ENCODE data around the gene CCDC12. TPM values are rescaled to one million over a fixed set of nuclear protein-coding genes. Genes with fewer than 3 reads are reported as not detected.

The CCDC12 gene
- polyA plus RNA-seq, 6 donors from 2014 or later: 119 to 157 (median 123) TPM

DNA sequence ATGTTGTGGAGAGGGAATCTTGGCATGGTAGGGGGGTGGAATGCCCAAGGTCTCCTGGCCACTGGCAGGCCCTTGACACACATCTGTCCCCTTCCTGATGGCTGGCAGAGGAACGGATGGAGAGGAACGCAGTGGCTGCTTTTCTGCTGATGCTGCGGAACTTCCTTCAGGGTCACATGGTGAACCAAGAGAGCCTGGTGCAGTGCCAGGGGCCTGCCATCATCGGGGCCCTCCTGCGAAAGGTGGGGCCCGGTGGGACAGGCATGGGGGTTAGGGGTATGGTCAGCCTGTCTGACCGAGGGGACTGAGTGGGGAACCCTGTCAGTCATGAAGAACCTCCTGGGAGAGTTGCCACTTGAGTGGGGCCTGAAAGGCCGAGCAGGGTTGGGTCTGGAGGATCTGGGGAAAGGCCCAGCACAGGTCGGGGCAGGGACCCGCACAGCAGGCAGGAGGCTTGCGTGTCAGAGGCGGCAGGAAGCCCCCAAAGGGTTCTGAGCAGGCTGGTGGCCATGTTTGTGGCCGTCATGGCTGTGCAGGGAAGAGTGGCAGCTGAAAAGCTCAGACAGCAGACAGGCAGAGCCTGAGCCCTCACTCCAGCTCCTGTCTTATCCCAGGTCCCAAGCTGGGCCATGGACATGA is 21.0 kb upstream of the CCDC12 start:
- no peaks in the 10 kb centered on the region for H3K9me3 Mint-ChIP-seq
- DNase-seq (no peak), ATAC-seq (ENCODE audit: low read depth in 2 of 2) (no peak)
- H3K4me3 Mint-ChIP-seq: no peak overlapping the region
- no peaks in the 10 kb centered on the region for H3K27me3 Mint-ChIP-seq
- no peaks in the 10 kb centered on the region for H3K36me3 Mint-ChIP-seq
- H3K4me1 Mint-ChIP-seq: peaks cover 9 to 23% (median 9%) of the 10 kb centered on the region in 3 donors
- no peak overlapping the region for H3K27ac Mint-ChIP-seq

GRCh38 chr3:46996689-46997452 is 20.3 kb upstream of the CCDC12 start:
- no peaks in the 10 kb centered on the region for H3K27me3 Mint-ChIP-seq
- DNase-seq (no peak), ATAC-seq (ENCODE audit: low read depth in 2 of 2) (no peak)
- H3K36me3 Mint-ChIP-seq: no peaks in the 10 kb centered on the region
- no peaks in the 10 kb centered on the region for H3K9me3 Mint-ChIP-seq
- peak overlapping the region in 2 of 6 donors; percentile 5 to 68 for H3K27ac Mint-ChIP-seq
- no peak overlapping the region for H3K4me3 Mint-ChIP-seq
- peaks cover 9 to 23% (median 9%) of the 10 kb centered on the region in 3 donors for H3K4me1 Mint-ChIP-seq

GRCh38 chr3:46995901-46996562 is 19.5 kb upstream of the CCDC12 start:
- H3K4me3 Mint-ChIP-seq: no peak overlapping the region
- DNase-seq: no peak
- H3K9me3 Mint-ChIP-seq: no peaks in the 10 kb centered on the region
- no peaks in the 10 kb centered on the region for H3K27me3 Mint-ChIP-seq
- H3K36me3 Mint-ChIP-seq: no peaks in the 10 kb centered on the region
- no peak overlapping the region for H3K27ac Mint-ChIP-seq
- peaks cover 9 to 23% (median 10%) of the 10 kb centered on the region in 3 donors for H3K4me1 Mint-ChIP-seq
- ATAC-seq (ENCODE audit: low read depth in 2 of 2): no peak

GRCh38 chr3:46994801-46995731 is 18.5 kb upstream of the CCDC12 start:
- Mint-ChIP-seq H3K27ac (peak overlapping the region in 1 of 6 donors; percentile 52), H3K27me3 (no peaks in the 10 kb centered on the region), H3K9me3 (no peaks in the 10 kb centered on the region), H3K36me3 (no peaks in the 10 kb centered on the region), H3K4me1 (peaks cover 14 to 28% (median 17%) of the 10 kb centered on the region in 3 donors), H3K4me3 (no peak overlapping the region)
- ATAC-seq (ENCODE audit: low read depth in 2 of 2) (no peak), DNase-seq (no peak)

DNA sequence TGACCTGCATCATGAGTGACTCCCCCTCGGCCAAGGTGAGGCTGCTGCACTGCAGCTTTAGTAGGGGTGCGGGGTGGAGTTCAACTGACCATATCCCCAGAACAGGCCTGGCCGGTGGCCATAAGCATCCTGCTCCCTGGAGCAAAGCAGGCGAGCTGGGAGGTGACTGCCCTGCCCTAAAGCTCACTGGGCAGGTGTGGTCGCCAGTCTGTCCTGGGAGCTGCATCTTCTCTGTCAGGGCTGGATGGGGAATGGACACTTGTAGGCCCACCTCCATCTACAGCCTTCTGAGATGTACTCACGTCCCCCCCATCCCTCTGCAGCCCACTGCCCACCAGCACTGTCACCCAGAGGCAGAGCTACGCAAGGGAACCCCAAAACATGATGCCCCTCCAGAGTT is 17.4 kb upstream of the CCDC12 start:
- Mint-ChIP-seq H3K4me3 (no peak overlapping the region), H3K27me3 (no peaks in the 10 kb centered on the region), H3K4me1 (peaks cover 22 to 33% (median 23%) of the 10 kb centered on the region in 3 donors), H3K27ac (peak overlapping the region in 2 of 6 donors; percentile 9 to 73), H3K36me3 (no peaks in the 10 kb centered on the region), H3K9me3 (no peaks in the 10 kb centered on the region)
- ATAC-seq (ENCODE audit: low read depth in 2 of 2) (no peak), DNase-seq (no peak)

- ATAC-seq (ENCODE audit: low read depth in 2 of 2): no peak
Measured at GRCh38 chr3:46993292-46993691, 16.7 kb upstream of the CCDC12 start.

DNA sequence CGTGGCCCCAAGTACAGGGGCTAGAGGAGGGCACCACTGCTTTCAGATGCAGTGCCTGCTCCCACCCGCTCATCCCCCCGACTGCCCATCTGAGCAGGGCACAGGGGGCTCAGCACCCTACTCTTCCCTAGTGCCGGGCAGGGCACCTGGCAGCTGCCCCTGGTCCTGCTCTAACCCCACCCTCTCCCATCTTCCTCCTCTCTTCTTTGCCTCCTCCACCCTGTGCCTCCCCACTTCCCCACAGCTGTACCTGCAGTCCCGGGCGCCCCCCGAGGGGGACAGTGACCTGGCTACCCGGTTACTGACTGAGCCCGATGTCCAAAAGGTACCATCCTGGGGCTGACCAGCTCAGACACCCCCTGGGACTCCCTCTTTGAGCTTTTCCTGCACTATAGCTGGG is 15.7 kb upstream of the CCDC12 start:
- peaks cover 33 to 36% (median 35%) of the 10 kb centered on the region in 3 donors for H3K4me1 Mint-ChIP-seq
- DNase-seq: no peak

More at GRCh38 chr3:46993292-46993691, 16.7 kb upstream of the CCDC12 start:
- H3K9me3 Mint-ChIP-seq: no peaks in the 10 kb centered on the region
- peak overlapping the region in 1 of 6 donors; percentile 23 for H3K27ac Mint-ChIP-seq
- no peaks in the 10 kb centered on the region for H3K27me3 Mint-ChIP-seq
- H3K4me1 Mint-ChIP-seq: peaks cover 28 to 35% (median 29%) of the 10 kb centered on the region in 3 donors
- H3K36me3 Mint-ChIP-seq: no peaks in the 10 kb centered on the region
- no peak overlapping the region for H3K4me3 Mint-ChIP-seq
- no peak for DNase-seq

GRCh38 chr3:46991406-46992165 is 15.0 kb upstream of the CCDC12 start:
- DNase-seq: no peak
- Mint-ChIP-seq H3K4me3 (no peak overlapping the region), H3K27me3 (no peaks in the 10 kb centered on the region), H3K4me1 (peaks cover 35 to 38% (median 36%) of the 10 kb centered on the region in 3 donors), H3K36me3 (no peaks in the 10 kb centered on the region), H3K9me3 (no peaks in the 10 kb centered on the region), H3K27ac (peak overlapping the region in 1 of 6 donors; percentile 69)
- no peak for ATAC-seq (ENCODE audit: low read depth in 2 of 2)

More for the DNA sequence above, 15.7 kb upstream of the CCDC12 start:
- H3K36me3 Mint-ChIP-seq: no peaks in the 10 kb centered on the region
- no peak for ATAC-seq (ENCODE audit: low read depth in 2 of 2)
- H3K4me3 Mint-ChIP-seq: no peak overlapping the region
- H3K9me3 Mint-ChIP-seq: no peaks in the 10 kb centered on the region
- no peaks in the 10 kb centered on the region for H3K27me3 Mint-ChIP-seq
- no peak overlapping the region for H3K27ac Mint-ChIP-seq

DNA sequence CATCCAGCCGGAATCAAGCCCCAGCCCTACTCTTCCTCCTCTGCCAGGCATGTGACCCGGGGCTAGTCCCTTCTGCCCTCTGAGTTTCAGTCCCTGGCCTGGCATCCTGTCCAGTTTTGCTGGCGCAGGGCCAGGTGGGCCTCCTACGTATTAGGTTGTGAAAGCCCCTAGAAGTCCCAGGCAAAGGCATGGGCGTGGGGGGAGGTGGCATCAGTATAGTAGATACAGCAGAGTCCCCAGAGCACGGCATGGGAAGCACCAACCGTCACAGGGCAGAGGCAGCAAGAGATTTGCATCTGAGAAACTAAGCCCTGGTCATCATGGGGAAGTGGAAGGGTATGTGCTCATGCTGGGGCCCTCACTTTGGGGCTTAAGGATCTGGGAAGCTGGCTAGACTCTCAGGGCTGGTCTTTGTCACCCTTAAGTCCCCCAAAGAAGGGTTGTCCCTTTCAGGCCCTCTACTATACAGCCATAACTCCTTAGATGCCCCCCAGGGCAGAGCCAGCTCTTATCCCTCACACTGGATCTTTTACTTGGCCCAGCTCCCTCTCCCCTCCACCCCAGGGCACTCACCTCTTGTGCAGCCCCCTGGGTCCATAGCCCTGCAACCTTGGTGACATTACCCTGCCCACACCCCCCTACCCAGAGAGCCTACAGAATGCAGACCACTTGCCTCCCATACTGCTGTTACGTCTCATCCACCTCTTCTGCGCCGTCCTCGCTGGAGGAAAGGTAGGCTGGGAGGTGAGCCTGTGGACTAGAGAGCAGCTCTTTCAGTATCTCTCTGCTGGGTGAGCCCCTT is 14.2 kb upstream of the CCDC12 start:
- Mint-ChIP-seq H3K27ac (peak overlapping the region in 4 of 6 donors; percentile 30 to 88 (median 60)), H3K36me3 (no peaks in the 10 kb centered on the region), H3K27me3 (no peaks in the 10 kb centered on the region), H3K4me1 (peaks cover 42 to 46% (median 45%) of the 10 kb centered on the region in 3 donors), H3K9me3 (no peaks in the 10 kb centered on the region), H3K4me3 (no peak overlapping the region)
- ATAC-seq (ENCODE audit: low read depth in 2 of 2): peak in 1 of 2 donors; percentile 40
- DNase-seq: no peak

DNA sequence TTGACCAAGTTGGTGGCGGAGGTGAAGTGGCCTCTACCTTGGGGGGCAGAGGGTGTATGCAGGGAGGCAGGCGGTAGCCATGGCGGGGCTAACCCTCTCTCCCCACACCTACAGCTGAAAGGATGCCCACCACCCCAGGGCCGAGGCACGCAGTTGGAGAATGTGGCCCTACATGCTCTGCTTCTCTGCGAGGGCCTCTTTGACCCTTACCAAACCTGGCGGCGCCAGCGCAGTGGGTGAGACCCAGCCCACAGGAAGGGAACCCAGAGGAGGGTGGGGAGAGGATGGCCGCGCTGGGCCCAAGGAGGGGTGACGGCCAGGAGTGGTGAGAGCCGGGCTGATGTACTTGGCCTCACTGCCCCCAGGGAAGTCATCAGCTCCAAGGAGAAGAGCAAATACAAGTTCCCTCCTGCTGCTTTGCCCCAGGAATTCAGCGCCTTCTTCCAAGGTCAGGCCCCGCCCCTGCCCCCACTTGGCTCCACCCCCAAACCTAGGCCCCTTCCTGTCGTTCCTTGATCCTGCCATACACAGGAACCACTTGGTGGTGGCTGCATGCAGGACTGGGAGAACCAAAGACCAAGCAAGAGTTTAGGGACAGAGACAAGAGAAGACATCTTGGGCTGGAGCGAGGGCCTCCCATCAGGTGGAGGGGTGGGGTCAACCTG is 12.7 kb upstream of the CCDC12 start:
- ATAC-seq (ENCODE audit: low read depth in 2 of 2): no peak

DNA sequence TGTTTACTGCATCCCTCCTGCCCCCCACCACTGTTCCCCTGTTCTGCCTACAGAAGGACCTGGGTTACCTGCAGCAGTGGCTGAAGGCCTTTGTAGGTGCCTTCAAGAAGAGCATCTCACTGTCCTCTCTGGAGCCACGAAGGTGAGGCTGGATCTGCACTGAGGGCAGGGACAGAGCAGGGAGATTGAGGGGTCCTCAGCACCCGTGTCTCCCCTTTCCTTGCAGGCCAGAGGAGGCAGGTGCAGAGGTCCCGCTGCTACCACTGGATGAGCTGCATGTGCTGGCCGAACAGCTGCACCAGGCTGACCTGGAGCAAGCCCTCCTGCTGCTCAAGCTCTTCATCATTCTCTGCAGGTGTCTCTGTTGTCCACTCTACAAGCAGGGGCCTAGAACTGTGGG is 12.1 kb upstream of the CCDC12 start:
- H3K9me3 Mint-ChIP-seq: no peaks in the 10 kb centered on the region
- ATAC-seq (ENCODE audit: low read depth in 2 of 2): no peak
- no peaks in the 10 kb centered on the region for H3K27me3 Mint-ChIP-seq
- peaks cover 58 to 59% (median 58%) of the 10 kb centered on the region in 3 donors for H3K4me1 Mint-ChIP-seq
- no peaks in the 10 kb centered on the region for H3K36me3 Mint-ChIP-seq
- peak overlapping the region in 2 of 6 donors; percentile 29 to 84 for H3K27ac Mint-ChIP-seq
- DNase-seq: no peak
- peak overlapping the region in 4 of 8 donors; percentile 5 to 71 (median 40) for H3K4me3 Mint-ChIP-seq

More for the DNA sequence above, 12.7 kb upstream of the CCDC12 start:
- peak overlapping the region in 2 of 6 donors; percentile 19 to 88 for H3K27ac Mint-ChIP-seq
- no peak overlapping the region for H3K4me3 Mint-ChIP-seq
- H3K9me3 Mint-ChIP-seq: no peaks in the 10 kb centered on the region
- H3K4me1 Mint-ChIP-seq: peaks cover 55 to 58% (median 57%) of the 10 kb centered on the region in 3 donors
- H3K27me3 Mint-ChIP-seq: no peaks in the 10 kb centered on the region
- no peaks in the 10 kb centered on the region for H3K36me3 Mint-ChIP-seq
- DNase-seq: no peak

Measured in naive B cell (primary cell).